ENCODE measurements around the gene LRRC45. TPM values are rescaled to one million over a fixed set of nuclear protein-coding genes. Genes with fewer than 3 reads are reported as not detected.
A peak's percentile ranks its signal among the peaks of the same experiment; 100 is the strongest.

LRRC45 gene
- total RNA-seq, 1 experiment from 2014 or later = 6.1 TPM

- DNase-seq (ENCODE audit: extremely low read depth, low read depth) = no peak
These were observed 4.7 kb upstream of the LRRC45 start for GRCh38 chr17:82018152-82018988.

- DNase-seq (ENCODE audit: extremely low read depth, low read depth) = no peak
These were observed 4.0 kb upstream of the LRRC45 start for GRCh38 chr17:82018989-82019689.

DNA sequence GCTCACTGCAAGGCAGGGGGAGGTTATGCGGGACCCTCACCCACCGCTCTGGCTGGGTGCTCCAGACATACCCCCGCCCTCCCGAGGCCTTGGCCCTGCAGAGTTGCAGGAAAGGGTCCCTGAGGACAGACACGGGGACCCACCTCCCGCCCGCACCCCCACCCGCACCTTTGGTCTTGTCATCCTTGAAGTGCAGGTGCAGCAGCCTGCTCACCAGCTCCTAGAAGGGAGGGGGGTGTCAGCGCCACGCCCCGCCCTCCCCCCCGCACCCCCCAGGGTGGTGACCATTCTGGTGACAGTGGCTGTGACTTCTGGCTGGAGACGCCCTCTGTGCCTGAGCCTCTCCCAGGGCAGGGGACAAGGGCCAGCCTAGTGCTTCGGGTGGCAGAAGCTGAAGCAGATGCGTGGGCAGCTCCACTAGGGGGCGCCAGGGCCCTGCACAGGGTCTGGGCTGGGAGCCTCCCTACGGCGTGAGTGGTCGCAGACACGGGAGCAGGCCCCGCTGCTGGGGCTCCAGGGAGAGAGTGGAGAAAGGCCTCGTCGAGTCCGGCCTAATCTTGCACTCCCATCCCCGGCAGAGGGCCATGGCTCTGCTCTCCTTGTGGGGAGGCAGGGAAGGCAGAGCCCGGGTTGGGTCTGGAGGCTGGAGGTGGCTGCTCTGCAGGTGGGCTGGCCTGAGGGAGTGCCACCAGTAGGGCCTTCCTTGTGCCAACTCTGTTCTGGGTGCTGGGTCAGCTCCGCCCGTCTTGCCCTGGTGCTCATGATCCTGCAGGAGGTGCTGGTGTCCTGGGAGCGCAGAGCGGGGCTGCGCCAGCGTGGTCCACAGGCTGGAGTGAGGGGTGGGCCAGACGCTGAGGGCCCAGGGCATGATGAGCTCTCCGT, 3.2 kb upstream of the LRRC45 start:
- peak; percentile 49 for DNase-seq (ENCODE audit: extremely low read depth, low read depth)

DNA sequence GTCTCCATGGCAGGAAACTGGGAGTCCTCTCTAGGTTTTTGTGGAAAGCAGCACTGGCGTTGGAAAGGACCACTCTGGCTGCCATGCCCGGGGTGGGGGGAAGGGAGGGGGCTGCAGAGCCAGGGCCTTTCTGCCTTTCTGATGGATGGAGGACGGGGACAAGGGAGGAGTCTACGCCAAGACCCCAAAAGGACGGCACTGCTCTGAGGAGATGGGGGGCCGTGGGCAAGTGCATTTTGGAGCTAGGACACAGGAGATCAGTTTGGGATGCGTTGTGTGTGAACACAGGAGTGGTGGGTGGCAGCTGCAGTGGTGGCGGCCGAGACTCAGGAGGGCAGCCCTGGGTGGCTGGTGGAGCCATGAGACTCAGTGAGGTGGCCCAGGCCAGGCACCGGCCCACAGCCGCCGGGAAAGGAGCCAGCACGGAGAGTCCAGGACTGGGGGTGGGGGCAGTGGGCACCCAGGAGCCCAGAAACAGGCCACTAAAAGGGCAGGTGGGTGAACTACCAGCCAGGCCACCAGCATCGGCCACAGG, 2.5 kb upstream of the LRRC45 start:
- DNase-seq (ENCODE audit: extremely low read depth, low read depth) = no peak

DNA sequence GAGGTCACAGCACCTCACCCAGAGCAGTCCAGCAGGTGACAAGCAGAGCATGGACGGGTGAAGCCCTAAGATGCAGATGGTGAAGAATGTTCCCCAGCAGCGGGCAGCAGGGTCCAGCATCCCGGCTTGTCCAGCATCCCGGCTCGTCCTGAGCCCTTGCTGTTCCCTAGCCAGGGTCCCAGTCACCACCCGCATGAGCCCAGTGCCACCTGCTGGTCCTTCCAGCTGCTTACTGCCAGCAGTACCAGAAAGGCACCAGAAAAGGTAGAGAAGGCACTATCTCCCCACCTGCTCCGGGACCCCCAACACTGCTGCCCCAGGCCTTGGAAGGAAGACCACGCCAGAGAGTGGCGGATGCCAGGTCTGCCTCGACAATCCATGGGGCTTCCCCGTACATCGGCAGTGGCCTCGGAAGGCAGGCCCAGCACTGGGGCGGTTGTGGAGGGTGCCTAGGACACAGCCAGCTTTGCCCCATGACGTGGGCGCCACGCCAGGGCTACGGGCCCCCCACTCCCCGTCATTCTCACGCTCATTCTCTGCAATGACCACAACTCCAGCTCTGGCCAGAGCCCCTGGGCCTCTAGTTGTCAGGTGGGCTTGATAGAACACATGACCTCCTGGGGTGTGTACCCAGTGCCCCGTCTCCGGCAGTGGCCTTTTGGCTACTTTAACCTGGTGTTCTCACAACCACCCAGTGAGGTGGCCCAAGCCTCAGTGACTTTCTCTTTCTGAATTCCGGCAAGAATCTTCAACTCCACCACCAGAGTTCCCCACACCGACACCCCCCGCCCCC, 1.8 kb upstream of the LRRC45 start:
- DNase-seq (ENCODE audit: extremely low read depth, low read depth) = peak; percentile 80

DNA sequence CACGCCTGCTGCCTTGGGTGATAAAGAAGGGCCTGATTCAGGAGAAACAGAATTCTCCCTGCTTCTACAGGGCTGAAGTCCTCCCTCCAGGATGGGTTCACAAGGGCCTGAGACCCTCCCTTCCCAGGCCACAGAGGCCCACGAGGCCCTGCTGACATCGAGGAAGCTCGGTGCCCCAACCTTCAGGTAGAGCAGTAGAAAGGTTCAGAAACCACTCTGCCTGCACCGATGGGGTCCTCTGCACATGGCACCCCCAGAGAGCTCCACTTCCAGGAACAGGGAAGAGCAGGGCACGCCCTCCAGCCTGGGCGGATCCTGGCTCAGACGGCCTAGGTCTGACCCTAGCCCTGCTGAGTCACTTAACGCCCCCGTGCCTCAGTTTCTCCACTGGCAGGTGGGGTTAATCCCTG, 1.2 kb upstream of the LRRC45 start:
- no peak for DNase-seq (ENCODE audit: extremely low read depth, low read depth)

GRCh38 chr17:82022310-82022980, 660 bp upstream of the LRRC45 start, which contains the start of gene CENPX:
TSS of gene CENPX (minus strand) at chr17:82022878. CDS start at chr17:82022861, 17 bp downstream.
- DNase-seq (ENCODE audit: extremely low read depth, low read depth) = no peak

DNA sequence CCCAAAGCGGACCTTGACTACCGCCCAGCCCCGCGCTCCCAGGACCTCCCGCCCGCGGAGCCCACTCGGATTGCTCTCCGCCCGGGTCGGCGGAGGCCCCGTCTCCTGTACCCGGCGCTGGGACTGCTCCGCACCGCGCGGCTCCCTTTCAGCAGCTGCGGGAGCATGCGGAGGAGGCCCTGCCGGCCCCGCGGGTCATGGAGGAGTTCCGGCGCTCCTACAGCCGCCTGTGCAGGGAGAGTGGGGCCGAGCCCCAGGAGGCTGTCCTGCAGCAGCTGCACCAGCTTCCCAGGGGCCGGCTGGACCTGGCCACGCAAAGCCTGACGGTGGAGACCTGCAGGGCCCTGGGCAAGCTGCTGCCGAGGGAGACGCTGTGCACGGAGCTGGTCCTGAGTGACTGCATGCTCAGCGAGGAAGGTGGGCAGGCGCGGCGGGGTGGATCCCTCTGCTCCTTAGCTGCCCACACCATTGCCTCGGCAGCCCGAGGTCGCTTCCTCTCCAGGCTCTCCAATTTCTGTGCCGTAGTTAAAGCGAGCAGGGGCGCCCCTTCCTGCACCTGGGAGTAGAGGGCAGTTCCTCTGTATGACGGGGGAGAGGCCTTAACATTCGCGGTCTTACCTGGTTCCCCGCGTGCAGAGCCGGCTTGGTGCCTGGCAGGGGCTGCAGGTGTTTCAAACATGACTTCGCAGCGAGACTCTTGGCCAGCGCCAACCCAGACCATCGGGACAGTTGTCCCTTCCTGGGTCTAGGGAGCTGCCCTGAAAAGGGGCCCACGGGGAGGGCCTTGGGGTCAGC, 539 bp downstream of the LRRC45 start:
- DNase-seq (ENCODE audit: extremely low read depth, low read depth) = no peak

DNA sequence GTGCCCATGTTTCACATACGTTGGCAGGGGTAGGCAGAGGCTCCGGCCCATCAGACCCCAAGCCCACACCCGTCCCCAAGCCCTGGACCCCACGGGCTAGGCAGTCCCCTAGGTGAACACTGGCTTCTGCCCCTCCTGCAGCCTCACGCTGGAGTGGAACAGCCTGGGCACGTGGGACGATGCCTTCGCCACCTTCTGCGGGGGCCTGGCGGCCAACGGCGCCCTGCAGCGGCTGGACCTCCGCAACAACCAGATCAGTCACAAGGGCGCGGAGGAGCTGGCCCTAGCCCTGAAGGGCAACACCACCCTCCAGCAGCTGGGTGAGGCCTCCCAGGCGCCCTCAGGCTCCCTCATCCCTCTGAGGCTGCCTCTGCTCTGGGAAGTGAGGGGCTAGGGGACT, 1.8 kb downstream of the LRRC45 start:
- DNase-seq (ENCODE audit: extremely low read depth, low read depth) = no peak

DNA sequence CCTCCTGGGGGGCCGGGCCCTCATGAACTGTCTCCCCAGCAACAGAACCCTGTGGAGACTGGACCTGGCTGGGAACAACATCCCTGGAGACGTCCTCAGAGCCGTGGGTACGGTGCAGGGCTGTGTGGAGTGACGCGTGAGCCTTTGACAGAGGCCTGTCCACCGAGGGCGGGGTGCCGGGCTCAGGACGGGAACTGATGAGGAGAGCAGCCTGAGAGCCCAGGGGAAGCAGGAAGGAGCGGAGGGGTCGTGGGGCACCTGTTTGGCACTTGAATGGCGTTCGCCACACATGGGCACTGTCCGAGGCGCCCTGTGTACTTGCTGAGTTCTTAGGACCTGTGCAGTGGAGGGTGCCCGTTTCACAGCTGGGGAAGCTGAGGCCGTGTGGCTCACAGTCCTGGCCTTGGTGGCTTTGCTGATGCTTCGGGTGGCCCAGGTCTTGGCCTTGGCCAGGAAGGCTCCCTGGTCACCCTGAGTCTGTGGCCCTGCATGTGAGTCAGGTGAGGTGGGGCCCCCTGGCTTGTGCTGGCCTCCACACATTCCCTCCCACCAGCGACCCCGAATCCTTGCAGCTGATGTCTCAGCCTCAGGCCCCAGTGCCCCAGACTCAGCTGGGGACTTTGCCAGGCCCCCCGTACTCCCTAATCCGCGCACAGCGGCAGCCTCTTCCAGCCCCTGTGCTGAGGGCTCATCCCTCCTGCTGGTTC, 2.4 kb downstream of the LRRC45 start:
- DNase-seq (ENCODE audit: extremely low read depth, low read depth) = no peak

DNA sequence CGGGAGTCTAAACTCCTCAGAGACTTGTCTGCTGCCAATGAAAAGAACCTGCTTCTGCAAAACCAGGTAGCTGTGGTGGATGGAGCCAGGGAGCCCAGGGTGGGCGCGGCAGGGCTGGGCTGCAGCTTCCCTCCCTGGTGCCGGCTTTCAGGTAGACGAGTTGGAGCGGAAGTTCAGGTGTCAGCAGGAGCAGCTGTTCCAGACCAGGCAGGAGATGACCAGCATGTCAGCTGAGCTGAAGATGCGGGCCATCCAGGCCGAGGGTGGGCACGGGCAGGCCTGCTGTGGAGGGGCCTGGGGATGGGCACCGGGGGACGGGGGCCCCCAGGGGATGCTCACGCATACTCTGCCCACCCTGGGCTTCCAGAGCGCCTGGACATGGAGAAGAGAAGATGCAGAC, 5.1 kb downstream of the LRRC45 start:
- no peak for DNase-seq (ENCODE audit: extremely low read depth, low read depth)

GRCh38 chr17:82028966-82029365, 5.9 kb downstream of the LRRC45 start:
- DNase-seq (ENCODE audit: extremely low read depth, low read depth) = no peak

GRCh38 chr17:82029391-82029790, 6.3 kb downstream of the LRRC45 start:
- no peak for DNase-seq (ENCODE audit: extremely low read depth, low read depth)

- no peak for DNase-seq (ENCODE audit: extremely low read depth, low read depth)
These were observed 6.9 kb downstream of the LRRC45 start for GRCh38 chr17:82029990-82030469.

DNA sequence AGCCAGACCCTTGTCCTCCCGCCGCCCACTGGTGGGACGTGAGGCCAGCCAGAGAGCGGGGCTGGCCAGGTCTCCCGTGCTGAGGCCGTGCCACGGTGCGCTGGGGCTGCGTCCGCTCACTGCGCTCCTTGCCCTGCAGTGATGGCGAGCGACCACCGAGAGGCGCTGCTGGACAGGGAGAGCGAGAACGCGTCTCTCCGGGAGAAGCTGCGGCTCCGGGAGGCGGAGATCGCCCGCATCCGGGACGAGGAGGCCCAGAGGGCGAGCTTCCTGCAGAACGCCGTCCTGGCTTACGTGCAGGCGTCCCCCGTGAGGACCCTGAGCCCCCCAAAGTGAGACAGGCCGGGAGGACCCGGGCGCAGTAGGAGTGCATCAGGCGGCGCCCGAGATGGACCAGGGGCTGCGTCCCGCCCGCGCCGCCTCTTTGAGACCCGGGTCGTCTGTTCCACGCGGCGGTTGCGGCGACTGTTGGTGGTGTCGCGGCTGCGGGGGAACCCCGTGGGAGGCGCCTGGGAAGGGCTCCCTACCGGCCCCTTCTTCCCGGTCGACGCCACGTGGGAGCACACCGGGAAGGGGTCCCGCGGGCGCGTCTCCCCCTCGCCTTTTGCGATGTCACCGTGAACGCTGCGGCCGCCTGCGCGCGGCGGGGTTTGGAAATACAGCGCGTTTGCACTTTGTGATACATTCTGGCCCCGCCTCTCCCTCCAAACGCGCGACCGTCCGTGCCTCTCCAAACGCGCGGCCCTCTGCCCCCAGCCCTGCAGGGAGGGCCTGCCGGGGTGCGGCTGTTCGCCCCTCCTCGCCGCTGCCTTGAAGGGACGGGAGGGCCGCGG, 7.6 kb downstream of the LRRC45 start:
- peak; percentile 81 for DNase-seq (ENCODE audit: extremely low read depth, low read depth)

GRCh38 chr17:82031303-82031884, 8.3 kb downstream of the LRRC45 start, which contains the start of gene RAC3:
TSS of gene RAC3 (plus strand) at chr17:82031678. CDS start at chr17:82031762, 84 bp downstream.
- DNase-seq (ENCODE audit: extremely low read depth, low read depth) = no peak
